Smooth muscle cell of the brain vasculature (primary cell): Measurements from ENCODE around the gene PAGR1.
"Not testable (repeated sequence)": the region's sequence is repeated elsewhere in the genome, so short reads cannot be mapped to it uniquely, and the experiment has no call there.

Source experiments
- DNase-seq: peaks from one replicate; pipeline ENCODE4 v3.0.0-alpha.2; 2012; ENCODE audit warnings: low read depth, low spot score

The PAGR1 gene

DNA sequence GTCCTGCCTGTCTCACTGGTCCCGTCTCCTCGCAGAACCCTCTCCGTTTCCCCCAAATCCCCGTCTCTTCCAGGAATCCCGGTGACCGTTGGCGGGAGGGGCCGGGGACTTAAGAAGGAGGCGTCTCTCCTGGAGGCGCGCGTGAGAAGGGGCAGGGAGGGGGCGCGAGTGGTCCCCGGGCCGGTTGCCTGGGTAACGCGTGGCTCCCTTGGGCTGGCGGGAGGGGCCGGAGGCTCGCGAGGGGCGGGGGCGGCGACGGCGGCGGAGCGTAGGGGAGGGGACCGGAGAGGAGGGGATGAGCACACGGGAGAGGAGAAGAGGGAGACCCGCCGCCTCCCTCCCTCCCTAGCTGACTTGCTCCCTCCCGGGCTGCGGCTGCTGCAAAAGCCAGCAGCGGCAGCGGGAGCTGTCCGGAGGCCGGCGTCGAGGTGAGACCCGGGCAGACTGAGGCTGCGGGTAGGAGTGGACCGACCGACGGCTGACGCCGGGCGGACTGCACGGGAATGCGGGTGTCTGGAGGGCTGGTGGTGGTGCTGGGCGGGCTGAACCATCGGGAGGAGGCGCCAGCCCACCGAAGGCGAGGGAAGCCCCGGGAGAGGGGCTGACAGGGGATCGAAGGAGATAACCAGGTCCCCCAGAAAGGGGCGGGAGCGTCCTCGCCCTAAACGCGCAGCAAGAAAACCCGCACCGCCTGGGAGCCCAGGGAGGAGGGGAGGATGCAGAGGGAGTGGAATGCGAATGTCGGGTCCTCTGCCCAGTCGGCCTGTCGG lies 3.9 kb upstream of the PAGR1 start, which contains the start of gene PRRT2:
Gene PRRT2 (plus strand): TSS at position 298 of the 770 bp plus-strand sequence. CDS start 862 bp downstream, outside the sequence.
- DNase-seq, result no peak

DNA sequence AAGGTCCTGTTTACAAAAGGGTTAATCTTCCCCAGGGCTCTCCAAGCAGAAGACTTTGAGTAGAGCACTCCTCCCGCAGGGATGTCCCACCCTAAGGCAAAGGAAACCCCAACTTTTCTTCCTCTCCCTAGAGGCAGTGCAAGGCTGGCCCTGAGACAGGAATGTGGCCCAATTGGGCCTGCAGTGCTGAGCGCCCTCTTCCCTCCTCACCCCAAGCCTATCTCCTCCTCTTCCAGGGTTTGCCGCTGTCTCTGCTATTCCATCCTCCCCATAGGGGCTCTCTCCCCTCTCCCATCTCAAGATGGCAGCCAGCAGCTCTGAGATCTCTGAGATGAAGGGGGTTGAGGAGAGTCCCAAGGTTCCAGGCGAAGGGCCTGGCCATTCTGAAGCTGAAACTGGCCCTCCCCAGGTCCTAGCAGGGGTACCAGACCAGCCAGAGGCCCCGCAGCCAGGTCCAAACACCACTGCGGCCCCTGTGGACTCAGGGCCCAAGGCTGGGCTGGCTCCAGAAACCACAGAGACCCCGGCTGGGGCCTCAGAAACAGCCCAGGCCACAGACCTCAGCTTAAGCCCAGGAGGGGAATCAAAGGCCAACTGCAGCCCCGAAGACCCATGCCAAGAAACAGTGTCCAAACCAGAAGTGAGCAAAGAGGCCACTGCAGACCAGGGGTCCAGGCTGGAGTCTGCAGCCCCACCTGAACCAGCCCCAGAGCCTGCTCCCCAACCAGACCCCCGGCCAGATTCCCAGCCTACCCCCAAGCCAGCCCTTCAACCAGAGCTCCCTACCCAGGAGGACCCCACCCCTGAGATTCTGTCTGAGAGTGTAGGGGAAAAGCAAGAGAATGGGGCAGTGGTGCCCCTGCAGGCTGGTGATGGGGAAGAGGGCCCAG lies 3.0 kb upstream of the PAGR1 start:
- DNase-seq, result no peak

GRCh38 chr16:29813644-29814562 lies 2.0 kb upstream of the PAGR1 start:
- DNase-seq, result no peak

- DNase-seq, result no peak
These were observed 1.4 kb upstream of the PAGR1 start for GRCh38 chr16:29814592-29814991.

DNA sequence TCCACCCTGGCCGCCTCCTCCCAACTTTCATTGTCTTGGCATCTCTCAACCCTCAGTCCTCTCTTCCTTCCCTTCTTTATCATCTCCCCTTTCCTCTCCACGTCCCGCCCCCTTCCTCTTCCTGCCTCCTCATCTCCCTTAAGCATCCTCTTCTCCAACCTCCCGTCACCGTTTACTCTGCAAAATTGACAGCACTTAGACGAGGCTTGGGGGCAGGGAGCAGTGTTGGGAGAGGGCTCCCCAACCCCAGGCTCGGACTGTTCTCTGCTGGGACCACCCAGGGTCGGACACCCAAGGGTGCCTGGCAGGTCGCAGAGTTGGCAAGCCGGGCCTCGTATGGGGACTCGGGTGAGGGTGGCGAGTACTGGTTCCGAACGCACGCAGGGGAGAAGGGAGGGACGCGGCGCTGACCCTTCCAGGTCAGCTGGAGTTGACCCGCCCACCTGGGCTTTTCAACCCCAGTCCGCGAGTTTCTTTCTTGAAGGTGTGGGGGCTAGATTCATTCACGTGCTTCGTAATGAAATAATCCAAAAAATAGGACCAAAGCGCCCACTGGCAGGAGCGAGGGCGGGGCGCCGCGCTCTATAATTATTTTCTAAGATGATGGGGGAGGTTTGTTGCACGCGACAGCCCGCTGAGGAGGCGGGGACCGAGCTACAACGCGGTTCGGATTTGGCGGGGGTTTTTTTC lies 775 bp upstream of the PAGR1 start:
- DNase-seq, result no peak

- no peak for DNase-seq
These were observed 916 bp downstream of the PAGR1 start for GRCh38 chr16:29816694-29817441.

DNA sequence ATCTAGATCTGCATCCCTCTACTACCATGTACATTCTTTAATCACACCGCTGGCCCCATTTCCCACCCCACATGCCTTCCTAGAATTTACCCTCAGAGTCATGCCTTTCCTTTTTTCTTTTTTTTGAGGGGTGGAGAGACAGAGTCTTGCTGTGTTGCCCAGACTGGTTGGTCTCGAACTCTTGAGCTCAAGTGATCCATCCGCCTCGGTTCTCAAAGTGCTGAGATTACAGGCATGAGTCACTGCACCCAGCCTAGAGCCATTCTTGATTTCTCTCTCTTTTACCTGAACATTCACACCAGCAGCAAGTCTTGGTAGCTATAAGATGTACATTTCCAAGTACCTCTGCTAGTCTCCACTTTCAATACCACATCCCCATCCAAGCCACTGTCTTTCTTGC lies 2.1 kb downstream of the PAGR1 start:
- DNase-seq, result no peak

- no peak for DNase-seq
These were observed 3.6 kb downstream of the PAGR1 start for GRCh38 chr16:29819506-29819905.

DNA sequence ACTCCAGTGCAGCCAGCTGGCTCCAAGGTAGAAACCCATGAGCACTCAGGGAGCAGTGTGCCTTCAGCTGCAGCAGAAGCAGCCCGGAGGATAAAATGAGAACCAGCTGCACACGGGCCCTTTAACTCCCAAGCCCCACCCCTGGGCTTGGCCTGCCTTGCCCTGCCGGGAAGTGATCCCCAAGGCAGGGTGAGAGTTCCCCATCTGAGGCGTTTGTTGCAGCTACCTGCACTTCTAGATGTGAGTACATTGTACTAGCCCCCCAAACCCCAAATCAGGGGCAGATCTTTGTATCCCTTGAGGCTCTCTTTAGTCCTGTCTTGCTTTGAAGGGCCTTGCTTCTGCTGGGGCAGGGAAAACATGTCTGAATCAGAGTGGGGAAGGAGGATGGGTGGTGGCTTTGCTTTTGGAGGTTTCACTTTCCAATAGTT lies 4.3 kb downstream of the PAGR1 start, which contains the start of gene MVP:
Gene MVP (plus strand): TSS at position 192 of the 431 bp plus-strand sequence. CDS start 10,088 bp downstream, outside the sequence.
- DNase-seq, result no peak

GRCh38 chr16:29820730-29821642 lies 5.0 kb downstream of the PAGR1 start:
- no peak for DNase-seq

GRCh38 chr16:29821643-29822115 lies 5.7 kb downstream of the PAGR1 start:
- DNase-seq, result no peak

GRCh38 chr16:29824589-29825144 lies 8.7 kb downstream of the PAGR1 start:
- DNase-seq, result no peak

DNA sequence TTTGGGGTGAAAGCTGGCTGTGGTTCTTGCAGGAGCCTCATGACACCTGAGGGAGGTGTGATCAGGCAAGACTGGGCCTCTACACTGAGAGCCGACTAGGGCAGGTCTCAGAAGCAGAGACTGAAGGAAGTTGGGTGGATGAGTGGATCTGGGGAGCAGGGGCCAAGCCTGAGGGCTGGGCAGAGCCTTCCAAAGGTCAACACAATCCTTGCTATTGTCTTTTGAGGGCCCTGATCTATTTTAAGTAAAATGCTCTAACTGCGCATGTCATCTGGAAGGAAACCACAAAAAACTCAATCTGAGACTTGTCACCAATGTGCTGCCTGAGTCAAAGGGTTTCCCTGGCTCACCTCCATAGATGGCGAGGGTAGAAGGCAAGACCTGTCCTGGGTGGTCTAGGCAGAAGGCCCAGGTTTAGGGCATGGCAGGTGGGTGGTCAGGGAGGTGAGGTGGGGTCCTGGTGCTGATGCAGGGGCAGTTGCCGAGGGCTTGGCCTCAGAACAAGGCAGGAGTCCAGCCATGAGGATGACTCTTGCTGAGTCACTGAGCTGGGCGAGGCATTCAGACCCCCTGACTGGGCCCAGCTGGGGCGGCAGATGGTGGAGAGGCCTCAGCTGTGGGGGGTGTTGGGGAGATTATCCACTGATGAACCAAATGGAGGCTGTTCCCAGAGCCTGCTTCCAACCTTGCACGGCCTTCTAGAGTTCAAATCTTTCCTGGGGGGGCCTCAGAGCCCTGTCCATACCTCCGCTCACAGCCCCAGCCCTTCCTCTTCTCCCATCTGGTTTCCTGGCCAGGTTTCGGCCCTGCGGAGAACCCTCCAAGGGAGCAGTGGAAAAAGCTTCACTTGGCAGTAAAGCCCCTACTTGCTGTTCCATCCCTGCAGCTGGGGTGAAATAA lies 9.4 kb downstream of the PAGR1 start:
- DNase-seq, result no peak

- no peak for DNase-seq
These were observed 10.4 kb downstream of the PAGR1 start for GRCh38 chr16:29826342-29826695.

- DNase-seq, result no peak
These were observed 14.8 kb downstream of the PAGR1 start for GRCh38 chr16:29830774-29831173.

DNA sequence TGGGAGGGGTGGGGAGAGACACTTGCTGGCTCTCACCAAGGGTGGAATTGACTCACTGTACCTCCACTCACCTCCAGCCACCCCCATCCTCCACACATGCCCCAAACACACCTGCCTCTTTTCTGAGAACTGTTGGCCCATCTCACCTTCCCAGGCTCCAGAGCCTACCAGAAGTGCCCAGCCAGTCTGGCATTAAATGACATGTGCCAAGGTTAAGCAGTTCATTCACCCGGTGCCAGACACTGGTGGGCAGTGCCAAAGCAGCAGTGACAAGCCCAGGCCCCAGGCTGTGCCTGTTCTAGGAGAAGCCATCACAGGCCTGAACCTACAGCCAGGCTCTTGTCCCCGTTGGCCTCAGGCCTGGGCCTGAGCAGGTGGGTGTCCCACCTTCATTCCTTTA lies 15.5 kb downstream of the PAGR1 start:
- no peak for DNase-seq

DNA sequence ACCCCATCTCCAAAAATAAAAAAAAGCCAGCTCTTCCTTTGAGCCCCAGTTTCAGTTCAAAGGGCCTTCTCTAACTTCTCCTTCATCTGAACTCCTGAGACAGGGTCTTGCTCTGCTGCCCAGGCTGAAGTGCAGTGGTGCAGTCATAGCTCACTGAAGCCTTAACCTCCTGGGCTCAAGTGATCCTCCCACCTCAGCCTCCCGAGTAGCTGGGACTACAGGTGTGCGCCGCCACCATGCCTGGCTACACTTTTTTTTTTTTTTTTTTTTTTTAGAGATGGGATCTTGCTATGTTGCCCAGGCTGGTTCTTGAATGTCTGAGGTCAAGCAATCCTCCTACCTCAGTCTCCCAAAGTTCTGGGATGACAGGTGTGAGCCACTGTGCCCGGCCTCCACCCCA lies 17.3 kb downstream of the PAGR1 start:
- DNase-seq, result not testable (repeated sequence)

GRCh38 chr16:29834079-29834478 lies 18.1 kb downstream of the PAGR1 start:
- no peak for DNase-seq
